ENCODE results near the gene HDLBP. TPM values are rescaled to one million over a fixed set of nuclear protein-coding genes. Genes with fewer than 3 reads are reported as not detected.
"Not testable (repeated sequence)": the region's sequence is repeated elsewhere in the genome, so short reads cannot be mapped to it uniquely, and the experiment has no call there.

HDLBP gene
- total RNA-seq, 1 donor from 2014 or later = 216 TPM

DNA sequence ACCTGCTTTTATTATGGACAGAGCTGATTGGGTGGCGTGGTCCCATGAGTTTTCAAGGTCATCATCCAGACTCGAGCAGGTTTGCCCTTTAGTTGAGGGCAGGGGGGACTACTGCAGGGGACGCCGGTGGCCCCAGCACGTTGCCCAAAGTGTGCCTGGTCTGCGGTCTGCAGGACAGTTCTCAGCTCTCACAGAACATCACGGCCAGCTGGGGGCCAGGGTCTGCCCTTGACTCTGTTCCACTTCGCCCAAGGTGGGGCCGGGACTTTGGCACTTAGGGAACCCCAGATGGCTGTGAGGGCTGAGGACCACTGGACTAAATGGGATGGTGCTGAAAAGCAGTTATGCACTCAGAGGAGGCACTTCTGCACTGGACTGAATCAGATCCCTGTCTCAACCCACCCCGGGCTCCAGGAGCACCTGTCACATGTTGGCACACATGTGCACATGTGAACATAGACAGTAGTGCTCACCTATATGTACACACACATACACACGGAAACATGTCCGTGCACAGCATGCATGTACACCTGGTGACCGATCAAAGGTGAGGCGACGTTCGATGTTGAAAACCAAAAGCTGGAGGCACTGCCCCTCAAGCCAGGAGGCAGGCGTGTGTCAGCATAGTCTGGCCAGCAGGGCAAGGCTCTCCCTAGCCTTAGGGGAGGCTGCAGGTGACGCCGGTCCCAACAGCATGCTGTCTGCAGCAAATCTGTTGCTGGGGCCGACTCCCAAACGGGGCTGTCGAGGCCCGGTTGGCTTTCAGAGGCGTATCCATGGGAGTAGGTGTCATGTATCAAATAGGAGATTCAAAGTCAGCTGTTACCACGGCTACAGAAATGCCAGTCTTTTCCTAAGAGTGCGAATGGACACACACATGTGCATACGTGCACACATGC lies 116.8 kb downstream of the HDLBP start:
- no peak overlapping the region for H3K27ac Mint-ChIP-seq (ENCODE audit: unreplicated experiment)
- H3K4me3 Mint-ChIP-seq (ENCODE audit: unreplicated experiment) = no peak overlapping the region
- H3K9me3 Mint-ChIP-seq (ENCODE audit: unreplicated experiment) = peaks cover 3% of the 10 kb centered on the region
- TF ChIP-seq, protein P1, sequence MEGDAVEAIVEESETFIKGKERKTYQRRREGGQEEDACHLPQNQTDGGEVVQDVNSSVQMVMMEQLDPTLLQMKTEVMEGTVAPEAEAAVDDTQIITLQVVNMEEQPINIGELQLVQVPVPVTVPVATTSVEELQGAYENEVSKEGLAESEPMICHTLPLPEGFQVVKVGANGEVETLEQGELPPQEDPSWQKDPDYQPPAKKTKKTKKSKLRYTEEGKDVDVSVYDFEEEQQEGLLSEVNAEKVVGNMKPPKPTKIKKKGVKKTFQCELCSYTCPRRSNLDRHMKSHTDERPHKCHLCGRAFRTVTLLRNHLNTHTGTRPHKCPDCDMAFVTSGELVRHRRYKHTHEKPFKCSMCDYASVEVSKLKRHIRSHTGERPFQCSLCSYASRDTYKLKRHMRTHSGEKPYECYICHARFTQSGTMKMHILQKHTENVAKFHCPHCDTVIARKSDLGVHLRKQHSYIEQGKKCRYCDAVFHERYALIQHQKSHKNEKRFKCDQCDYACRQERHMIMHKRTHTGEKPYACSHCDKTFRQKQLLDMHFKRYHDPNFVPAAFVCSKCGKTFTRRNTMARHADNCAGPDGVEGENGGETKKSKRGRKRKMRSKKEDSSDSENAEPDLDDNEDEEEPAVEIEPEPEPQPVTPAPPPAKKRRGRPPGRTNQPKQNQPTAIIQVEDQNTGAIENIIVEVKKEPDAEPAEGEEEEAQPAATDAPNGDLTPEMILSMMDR (IDR thresholded peaks at IDR 0.05; ENCODE audit: partially characterized antibody, unreplicated experiment) = no peak
- no peaks in the 10 kb centered on the region for H3K36me3 Mint-ChIP-seq (ENCODE audit: unreplicated experiment)
- H3K4me1 Mint-ChIP-seq (ENCODE audit: low read depth, unreplicated experiment) = peaks cover 3% of the 10 kb centered on the region
- H3K27me3 Mint-ChIP-seq (ENCODE audit: unreplicated experiment) = no peaks in the 10 kb centered on the region
- peak; percentile 17 for DNase-seq

DNA sequence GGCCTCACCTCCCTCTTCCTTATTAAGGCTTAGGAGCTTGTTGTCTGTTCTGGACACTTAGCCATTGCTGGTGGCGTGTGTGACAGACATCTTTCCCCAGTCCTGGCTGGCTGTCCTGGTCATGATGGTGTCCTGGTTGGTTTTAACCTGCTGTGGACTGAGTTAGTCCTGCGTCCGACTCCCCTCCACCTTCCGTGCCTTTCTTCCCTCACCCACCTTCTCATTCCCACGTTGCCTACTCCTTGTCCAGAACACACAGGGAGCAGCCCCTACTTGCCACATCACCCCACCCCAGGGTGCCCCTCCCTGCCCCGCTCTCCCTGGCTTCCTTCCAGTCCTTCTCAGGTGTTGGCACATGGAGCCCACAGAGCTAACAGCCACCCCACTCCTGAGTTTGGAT lies 117.5 kb downstream of the HDLBP start:
- peaks cover 3% of the 10 kb centered on the region for H3K9me3 Mint-ChIP-seq (ENCODE audit: unreplicated experiment)
- no peaks in the 10 kb centered on the region for H3K36me3 Mint-ChIP-seq (ENCODE audit: unreplicated experiment)
- H3K27me3 Mint-ChIP-seq (ENCODE audit: unreplicated experiment) = no peaks in the 10 kb centered on the region
- TF ChIP-seq, protein P1 (IDR thresholded peaks at IDR 0.05; ENCODE audit: partially characterized antibody, unreplicated experiment) = no peak
- no peak overlapping the region for H3K27ac Mint-ChIP-seq (ENCODE audit: unreplicated experiment)
- H3K4me1 Mint-ChIP-seq (ENCODE audit: low read depth, unreplicated experiment) = peaks cover 3% of the 10 kb centered on the region
- DNase-seq = no peak
- no peak overlapping the region for H3K4me3 Mint-ChIP-seq (ENCODE audit: unreplicated experiment)

DNA sequence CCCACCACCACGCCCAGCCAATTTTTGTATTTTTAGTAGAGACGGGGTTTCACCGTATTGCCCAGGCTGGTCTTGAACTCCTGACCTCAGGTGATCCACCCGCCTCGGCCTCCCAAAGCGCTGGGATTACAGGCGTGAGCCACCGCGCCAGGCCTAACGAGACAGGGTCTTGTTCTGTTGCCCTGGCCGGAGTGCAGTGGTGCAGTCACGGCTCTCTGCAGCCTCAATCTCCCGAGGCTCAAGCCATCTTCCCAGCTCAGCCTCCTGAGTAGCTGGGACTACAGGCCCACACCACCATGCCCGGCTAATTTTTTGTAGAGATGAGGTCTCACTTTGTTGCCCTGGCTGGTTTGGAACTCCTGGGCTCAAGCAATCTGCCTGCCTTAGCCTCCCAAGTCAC lies 118.2 kb downstream of the HDLBP start:
- H3K4me3 Mint-ChIP-seq (ENCODE audit: unreplicated experiment); H3K27me3 Mint-ChIP-seq (ENCODE audit: unreplicated experiment); H3K4me1 Mint-ChIP-seq (ENCODE audit: low read depth, unreplicated experiment); H3K36me3 Mint-ChIP-seq (ENCODE audit: unreplicated experiment); DNase-seq; H3K9me3 Mint-ChIP-seq (ENCODE audit: unreplicated experiment); H3K27ac Mint-ChIP-seq (ENCODE audit: unreplicated experiment): not testable (repeated sequence)

DNA sequence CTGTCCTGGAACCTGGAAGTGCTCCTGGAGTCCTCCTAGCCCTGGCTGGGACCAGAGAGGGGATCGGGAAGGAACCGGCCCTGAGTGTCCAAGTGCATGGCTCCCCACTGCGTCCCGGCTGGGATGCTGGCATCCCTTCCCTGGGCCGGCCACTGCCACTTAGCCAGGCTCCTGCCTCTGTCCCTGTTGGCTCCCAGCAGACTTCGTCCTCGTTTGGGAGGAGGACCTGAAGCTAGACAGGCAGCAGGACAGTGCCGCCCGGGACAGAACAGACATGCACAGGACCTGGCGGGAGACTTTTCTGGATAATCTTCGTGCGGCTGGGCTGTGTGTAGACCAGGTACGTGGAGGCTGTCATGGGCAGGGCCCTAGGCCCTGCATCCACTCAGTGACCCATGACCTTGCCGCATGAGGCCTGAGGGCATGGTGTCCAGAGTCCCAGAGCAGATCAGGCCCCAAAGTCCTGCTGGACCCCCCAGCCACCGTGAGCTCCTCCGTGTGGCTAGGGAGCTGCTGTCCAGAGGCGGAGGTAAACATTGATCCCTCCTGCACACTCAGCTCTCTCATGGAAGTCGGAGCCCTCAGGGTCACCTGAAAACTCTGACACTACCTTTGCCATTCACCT lies 119.9 kb downstream of the HDLBP start:
- peaks cover 5% of the 10 kb centered on the region for H3K9me3 Mint-ChIP-seq (ENCODE audit: unreplicated experiment)
- no peaks in the 10 kb centered on the region for H3K36me3 Mint-ChIP-seq (ENCODE audit: unreplicated experiment)
- H3K4me3 Mint-ChIP-seq (ENCODE audit: unreplicated experiment) = no peak overlapping the region
- peaks cover 3% of the 10 kb centered on the region for H3K4me1 Mint-ChIP-seq (ENCODE audit: low read depth, unreplicated experiment)
- H3K27me3 Mint-ChIP-seq (ENCODE audit: unreplicated experiment) = no peaks in the 10 kb centered on the region
- H3K27ac Mint-ChIP-seq (ENCODE audit: unreplicated experiment) = no peak overlapping the region
- TF ChIP-seq, protein P1 (IDR thresholded peaks at IDR 0.05; ENCODE audit: partially characterized antibody, unreplicated experiment) = no peak
- no peak for DNase-seq

DNA sequence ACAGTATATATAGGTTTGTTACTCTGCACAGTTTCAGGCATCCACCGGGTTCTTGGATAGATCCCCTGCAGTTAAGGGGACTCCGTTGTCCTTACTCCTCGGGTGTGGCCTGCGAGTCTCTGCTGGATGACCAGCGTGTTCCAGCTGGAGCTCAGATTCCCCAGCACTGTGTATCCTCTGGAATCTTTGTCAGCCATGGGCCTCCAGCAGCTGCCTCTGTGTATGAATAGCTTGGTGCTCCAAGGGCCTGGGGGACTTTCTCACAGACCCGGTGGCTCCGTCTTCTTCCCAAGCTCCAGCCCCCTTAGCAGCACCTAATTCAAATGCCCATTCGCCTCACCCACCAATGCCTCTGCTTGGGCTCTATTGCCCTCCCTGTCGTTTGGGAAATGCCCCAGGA lies 120.7 kb downstream of the HDLBP start:
- TF ChIP-seq, protein P1 (IDR thresholded peaks at IDR 0.05; ENCODE audit: partially characterized antibody, unreplicated experiment) = no peak
- no peak overlapping the region for H3K4me3 Mint-ChIP-seq (ENCODE audit: unreplicated experiment)
- no peak for DNase-seq

More for the DNA sequence above, 120.7 kb downstream of the HDLBP start:
- H3K27ac Mint-ChIP-seq (ENCODE audit: unreplicated experiment) = no peak overlapping the region
- peaks cover 3% of the 10 kb centered on the region for H3K4me1 Mint-ChIP-seq (ENCODE audit: low read depth, unreplicated experiment)
- peaks cover 5% of the 10 kb centered on the region for H3K9me3 Mint-ChIP-seq (ENCODE audit: unreplicated experiment)
- H3K36me3 Mint-ChIP-seq (ENCODE audit: unreplicated experiment) = no peaks in the 10 kb centered on the region
- no peaks in the 10 kb centered on the region for H3K27me3 Mint-ChIP-seq (ENCODE audit: unreplicated experiment)

Data from glutamatergic neuron (in vitro differentiated cells).